Activated CD4-positive, alpha-beta T cell treated with anti-CD3 and anti-CD28 coated beads, Interleukin-2, Interleukin-4, amounts not matched to agents 100 ng/mL and 50 ng/mL, durations not matched to agents 16 hours and 8 hours (primary cell): ENCODE measurements around the gene SIL1.
"Not testable (repeated sequence)": the region's sequence is repeated elsewhere in the genome, so short reads cannot be mapped to it uniquely, and the experiment has no call there.

Source experiments
- DNase-seq: peaks from one replicate; pipeline ENCODE4 v3.0.0-alpha.2; 2020; ENCODE audit warnings: low spot score

SIL1 gene

DNA sequence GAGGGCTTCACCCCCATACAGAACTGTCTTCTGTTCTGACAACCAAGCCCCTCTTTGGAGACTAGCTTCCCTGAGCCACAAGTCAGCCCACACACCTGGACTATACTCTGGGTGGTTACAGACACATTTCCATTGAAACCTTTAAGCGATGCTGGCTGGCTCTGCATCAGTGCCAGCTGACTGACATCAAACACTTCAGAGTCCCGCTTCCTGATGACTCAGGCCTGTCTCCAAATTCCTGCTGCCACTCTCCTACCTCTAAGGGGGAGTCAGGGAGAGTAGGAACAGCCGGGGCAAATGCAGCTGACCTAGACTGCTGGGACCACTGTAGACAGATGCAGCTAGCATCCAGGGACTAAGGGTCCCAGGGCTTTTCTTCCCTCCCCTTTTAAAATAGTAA lies 59.4 kb downstream of the SIL1 start:
- no peak for DNase-seq

DNA sequence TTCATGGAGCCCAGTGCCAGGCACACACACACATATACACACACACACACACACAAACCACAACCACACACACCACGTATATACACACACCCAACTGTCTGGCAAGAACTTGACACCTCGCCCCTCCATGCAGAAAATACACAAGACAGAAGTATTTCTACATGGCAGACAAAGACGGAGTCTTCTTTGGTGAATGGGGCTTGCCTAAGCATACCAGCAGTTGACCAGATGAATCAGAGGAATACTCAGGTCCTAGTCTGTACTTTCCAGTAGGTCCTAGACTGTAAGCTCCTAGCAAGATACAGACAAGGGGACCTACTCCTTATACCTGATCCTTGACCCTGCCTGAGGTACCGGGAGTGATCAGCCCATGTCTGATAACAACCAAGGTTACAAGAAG lies 60.1 kb downstream of the SIL1 start:
- DNase-seq, result no peak

DNA sequence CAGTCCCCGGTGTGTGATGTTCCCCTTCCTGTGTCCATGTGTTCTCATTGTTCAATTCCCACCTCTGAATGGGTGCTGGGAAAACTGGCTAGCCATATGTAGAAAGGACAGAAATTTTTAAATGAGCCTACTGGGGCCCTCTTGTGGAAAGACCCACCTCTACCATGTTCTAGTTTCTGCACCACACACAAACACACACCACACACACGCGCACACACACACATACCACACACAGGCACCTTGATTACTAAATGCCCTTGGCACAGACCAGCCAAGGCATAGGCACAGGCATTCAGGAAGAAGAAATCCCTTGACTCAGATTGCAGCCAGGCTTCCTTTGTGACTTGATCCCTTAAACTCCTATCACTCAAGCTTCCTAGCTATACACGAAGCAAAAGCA lies 60.5 kb downstream of the SIL1 start:
- DNase-seq, result no peak

DNA sequence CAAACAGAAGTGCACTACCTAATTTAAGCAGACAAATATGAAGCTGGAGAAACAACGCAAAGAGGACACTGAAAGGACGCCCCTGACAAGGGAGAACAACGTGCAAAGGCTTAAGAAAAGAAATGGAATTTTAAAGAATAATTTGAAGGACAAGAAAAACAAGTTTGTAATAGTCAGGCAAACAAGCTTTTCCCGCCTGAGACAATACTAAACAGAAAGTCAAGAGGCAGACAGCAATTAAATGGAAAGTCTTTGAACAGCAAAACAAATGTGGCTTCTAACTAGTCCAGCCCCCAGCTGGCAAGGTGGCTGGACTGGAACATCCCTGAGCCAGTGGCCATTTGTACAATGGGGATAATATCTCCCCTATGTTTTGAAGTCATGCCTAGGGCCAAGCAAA lies 63.3 kb downstream of the SIL1 start:
- no peak for DNase-seq

DNA sequence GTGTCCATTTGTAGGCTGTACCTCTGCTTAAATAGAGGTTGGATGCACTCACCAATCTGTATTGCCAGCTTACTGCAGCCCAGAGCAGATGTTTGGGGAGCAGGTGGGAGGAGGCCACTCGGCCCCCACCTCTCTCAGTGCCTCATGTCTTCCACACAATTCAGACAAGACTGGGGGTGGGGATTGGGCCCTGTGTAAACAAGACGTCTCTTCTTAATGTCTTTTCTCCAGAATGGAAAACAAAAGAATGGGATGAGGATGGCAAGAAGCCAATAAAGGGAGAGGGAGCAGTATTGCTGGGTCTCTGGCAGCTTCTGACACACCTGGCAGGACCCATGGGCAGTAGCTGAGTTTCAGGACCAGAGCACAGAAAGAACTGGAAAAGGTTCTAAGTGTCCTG lies 64.9 kb downstream of the SIL1 start:
- DNase-seq, result no peak

DNA sequence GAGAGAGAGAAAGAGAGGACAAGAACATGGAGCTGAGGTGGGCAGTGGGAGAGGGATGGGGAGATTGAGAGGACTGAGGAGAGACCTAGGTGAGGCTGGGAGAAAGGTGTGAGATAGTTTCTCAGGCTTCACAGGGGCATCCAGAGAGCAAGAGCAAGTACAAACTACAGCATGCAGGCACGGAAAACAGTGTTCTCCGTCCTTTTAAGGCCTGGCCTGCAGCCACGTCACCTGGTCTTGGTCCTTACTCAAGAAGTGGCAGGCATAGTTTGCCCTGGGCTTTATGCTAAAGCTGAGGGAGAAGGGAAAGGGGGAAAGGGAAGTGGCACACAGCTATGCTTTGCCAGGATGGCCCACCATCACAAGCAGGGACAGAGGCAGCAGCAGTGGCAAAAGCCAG lies 65.7 kb downstream of the SIL1 start:
- DNase-seq, result no peak

DNA sequence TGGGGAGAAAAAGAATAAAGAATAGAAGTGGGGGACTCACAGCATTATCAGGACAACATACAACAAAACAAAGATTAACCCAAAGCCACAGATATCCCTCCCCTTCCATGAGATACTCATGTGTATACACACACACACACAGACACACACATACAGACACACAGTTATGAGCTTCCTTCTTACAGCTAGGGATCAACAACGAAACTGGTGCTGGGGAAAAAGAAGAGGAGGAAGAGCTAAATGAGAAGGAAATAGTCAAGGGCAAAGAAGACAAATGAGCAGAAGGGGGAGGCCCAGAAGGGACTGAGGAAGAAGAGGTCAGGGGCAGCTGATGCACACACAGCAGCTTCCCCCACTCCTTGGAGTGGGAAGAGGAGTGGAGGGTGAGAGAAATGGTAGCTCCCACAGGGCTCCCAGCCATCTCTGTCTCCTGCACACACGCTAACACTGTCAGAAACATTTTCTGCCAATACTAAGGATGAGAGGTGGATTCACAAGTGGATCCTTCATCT lies 66.2 kb downstream of the SIL1 start:
- DNase-seq, result no peak

DNA sequence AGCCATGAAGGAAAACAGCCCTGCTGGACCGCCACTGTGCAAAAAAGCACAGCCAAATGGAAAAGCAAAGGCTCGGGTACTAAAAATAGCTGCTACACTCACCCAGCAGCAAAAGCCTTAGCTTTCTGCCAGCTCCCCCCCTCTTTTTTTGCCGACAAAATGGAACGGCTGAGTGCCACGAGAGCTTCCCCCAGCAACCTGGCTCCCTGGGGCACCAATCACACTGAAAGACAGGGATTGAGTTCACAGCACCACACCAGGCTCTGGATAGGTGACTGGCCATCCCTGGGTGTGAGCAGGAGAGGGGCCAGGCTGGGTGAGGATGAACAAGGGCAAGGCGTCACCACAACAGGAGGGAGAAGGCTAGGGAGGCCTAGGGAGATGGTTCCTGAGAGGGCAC lies 66.7 kb downstream of the SIL1 start:
- DNase-seq, result no peak

DNA sequence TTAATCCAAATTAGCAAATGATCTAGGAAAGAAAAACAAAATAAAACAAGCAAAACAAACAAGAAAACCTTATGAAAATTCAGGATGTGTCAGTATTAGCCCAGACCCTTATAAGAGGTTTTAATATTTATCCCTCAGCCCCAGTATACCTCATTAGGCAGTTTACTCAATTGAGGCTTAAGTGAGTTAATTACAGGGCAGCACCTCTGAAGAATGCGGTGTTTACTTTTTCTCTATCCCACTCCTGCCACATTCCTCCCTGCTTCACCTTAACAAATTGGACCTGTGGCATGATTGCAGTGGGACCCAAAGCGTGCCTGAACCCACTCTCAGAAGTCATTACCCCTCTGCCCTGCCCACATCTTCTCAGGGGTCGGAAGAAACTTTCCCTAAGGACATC lies 67.1 kb downstream of the SIL1 start:
- no peak for DNase-seq

DNA sequence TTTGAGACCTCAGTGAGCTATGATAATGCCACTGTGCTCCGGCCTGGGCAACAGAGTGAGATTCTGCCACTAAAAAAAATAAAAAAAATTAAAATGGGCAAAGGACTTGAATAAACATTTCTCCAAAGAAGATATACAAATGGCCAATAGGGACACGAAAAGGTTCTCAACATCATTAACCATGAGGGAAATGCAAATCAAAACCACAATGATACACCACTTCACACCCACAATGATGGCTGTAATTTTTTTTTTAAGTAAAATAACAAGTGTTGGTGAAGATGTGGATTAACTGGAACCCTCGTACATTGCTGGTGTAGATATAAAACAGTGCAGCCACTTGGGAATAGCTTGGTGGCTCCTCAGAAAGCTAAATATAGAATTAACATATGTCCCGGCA lies 68.0 kb downstream of the SIL1 start:
- no peak for DNase-seq

DNA sequence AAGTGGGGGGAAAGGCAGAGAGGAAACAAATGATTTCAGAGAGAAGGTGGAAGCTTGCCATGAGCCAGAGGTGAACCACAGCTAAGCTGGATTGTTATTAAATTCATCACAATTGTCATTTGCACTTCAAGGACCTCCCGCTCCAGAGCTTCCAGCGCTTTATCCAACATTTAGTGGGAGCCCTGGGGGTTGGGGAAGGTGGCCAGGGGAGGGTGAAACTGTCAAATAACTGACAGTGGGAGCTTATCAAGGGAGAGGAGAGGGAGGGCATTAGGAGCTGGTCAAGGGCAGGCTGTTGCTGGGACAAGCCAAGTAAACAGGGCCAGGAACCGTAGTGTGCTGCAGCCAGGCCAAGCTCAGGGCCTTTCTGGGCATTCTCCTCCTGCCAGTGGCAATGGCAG lies 71.5 kb downstream of the SIL1 start:
- no peak for DNase-seq

DNA sequence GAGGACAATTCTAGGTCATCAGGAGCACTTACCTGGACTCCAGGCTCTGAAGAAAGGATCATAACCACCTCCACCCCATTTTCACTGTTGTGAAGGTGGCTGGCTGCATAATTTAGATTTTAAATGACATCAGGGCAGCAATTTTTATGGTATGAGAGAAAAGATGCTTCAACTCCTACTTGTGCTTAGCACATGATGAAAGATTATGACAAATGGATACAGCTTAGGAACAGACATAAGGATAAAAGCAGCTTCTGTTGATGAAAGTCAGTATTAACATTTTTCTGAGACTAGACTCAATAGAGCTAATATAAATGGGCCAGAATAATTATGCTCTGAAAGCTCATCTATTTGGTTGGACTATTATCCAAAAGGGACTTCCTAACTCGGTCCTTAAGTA lies 72.2 kb downstream of the SIL1 start:
- no peak for DNase-seq

DNA sequence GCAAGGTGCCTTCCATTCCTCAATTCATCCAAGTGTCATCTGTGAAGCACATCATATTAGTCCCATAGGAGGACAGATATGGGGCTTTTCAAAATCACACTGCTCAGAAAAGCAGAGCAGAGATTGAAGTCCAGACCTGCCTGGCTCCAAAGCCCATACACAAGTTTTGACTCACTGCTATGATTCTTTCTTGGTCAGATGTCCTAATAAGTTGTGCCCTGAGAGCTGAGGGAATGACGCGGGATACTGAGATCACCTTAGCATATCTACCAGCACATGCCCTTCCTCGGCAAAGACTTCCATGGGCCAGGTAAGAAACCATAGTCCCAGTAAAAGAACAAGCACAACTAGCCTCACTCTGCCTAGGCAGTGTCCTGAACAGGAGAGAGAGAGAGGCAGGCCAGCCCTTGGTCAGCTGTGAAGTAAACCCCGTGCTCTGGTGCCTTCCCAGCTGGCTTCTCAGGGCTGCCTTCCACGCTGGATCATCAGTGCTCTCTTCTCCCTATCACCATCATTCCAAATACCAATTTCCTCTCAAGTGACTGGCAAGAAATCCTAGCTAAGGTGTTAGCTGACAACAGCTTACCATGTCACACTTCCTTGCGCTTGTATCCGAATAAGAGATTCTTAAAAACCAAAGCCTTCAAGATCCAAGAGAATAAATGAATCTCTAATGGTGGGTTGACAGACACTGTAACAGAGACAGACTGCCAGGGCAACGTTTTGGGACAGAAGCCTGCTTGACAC lies 73.2 kb downstream of the SIL1 start:
- no peak for DNase-seq

DNA sequence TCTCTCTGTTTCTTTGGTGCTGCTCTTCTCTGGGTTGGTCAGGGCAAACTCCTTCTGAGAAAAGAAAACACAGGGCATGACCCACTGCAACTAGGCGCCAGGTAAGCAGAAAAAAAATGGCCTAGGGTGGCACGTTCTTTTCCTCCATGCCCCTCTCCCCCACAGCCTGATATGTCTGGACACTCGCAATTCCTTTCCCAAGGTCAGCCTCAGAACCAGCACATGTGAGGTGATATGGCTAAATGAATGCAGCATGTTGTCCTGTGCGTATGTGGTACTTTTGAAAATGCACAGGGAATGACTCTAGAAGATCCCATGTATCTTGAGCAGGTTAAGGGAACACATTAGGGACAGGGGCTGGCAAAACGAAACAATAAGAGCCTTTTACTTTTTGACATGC lies 77.0 kb downstream of the SIL1 start:
- DNase-seq, result no peak

DNA sequence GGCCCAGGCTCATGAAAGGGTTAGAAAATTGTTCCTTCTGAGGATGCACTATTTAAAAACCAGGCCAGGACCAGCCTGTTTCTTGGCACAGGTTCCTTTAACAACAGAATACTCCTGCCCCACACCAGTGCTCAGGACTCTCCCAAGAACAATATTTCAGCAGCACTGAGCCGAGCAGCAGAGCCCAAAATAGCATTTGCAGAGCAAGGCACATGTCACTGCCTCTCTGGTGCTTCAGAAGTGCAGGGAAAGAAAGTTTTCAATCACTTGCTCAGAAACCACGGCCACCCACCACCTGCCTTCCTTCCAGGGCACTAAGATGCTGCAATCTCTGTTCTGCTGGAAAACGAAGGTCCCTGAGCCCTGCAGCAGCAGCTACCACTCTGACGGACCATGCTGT lies 77.6 kb downstream of the SIL1 start:
- DNase-seq, result no peak

DNA sequence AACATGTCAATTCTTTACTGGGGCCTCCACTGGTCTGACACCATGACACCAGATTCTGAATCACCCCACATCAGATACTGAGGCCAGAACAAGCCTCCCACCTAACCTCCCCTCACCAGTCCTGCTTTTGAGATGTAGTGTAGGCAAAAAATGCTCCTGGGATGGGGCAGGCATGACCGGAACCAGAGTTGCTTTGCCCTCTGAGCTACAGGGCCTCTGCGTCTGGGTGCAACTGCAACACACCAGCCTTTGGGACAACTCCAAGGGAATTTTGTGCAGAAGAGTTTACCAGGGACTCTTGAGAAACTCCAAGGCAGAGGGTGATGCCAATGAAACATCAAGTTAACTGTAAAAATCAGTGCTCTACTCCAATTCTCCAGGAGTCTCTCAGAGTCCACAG lies 79.4 kb downstream of the SIL1 start:
- no peak for DNase-seq

DNA sequence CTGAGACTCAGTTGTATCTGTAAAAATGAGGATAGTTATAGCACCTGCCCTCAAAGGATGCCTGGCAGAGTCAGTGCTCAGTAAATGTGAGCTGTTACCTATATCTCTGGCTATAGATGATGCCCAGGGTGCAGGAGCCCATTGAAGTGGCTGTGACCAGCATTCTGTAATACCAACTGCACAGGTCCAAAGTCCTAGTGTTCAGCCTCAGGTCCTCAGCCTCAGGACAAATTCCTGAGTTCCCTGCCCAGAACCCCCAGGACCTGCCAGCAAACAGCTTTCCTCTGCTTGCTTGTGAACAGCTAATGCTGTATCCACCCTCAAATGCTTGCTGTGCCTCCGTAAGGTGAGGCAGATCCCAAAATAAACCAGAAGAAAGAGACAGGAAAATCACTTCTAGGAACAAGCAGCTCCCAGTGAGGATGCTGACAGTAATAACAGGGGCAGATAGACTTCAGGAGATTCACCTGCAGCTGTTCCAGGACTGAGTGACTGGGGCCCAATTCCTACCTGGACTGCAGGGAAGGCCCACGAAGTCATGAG lies 80.8 kb downstream of the SIL1 start:
- DNase-seq, result no peak

DNA sequence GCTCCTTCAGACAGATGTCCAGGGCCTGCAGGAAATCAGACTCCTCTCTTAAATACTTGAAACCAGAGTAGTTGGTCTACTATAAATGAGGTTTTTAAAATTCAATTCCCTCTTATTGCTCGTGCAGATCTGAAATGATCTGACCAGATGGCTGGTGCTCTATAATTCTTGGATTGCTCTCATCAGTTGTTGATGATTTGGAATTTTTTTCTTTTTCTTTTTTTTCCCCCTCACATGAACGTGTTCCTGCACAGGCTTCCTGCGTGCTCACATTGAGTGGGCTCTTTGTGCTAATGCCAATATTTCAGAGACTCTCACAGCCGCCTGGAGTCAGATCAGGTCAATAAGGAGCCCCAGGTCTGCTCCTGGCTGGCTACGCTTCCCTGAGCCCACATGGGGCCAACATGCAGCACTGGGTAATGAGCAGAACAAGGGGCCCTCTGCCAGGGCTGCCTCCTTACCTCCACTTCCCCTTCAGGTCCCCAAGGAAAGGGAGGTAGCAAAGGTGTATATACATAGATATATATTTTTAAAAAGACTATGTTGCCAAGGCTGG lies 82.0 kb downstream of the SIL1 start:
- DNase-seq, result no peak

DNA sequence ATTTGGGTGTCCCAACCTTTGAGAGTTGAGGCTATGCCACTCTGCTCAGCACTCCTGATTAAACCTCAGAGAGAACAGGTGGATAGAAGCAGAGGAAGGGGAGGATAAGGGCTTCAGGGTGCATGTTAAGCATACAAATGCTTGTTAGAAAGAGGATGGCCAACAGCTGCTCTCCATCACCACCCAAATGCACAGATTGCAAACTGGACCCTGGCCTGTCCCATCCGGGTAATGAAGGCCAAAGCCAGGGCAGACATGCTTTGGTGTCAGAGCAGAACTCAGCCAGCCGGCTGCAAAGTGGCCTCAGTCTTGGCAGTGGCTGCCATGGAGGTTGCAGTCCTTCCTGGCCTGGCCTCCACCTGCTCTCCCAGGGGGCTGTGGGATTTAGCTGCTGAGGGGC lies 84.3 kb downstream of the SIL1 start:
- no peak for DNase-seq

DNA sequence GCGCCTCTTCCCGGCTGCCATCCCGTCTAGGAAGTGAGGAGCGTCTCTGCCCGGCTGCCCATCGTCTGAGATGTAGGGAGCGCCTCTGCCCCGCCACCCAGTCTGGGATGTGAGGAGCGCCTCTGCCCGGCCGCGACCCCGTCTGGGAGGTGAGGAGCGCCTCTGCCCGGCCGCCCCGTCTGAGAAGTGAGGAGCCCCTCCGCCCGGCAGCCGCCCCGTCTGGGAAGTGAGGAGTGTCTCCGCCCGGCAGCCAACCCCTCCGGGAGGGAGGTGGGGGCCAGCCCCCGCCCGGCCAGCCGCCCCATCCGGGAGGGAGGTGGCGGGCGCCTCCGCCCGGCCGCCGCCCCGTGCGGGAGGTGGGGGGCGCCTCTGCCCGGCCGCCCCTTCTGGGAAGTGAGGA lies 85.8 kb downstream of the SIL1 start:
- not testable (repeated sequence) for DNase-seq

DNA sequence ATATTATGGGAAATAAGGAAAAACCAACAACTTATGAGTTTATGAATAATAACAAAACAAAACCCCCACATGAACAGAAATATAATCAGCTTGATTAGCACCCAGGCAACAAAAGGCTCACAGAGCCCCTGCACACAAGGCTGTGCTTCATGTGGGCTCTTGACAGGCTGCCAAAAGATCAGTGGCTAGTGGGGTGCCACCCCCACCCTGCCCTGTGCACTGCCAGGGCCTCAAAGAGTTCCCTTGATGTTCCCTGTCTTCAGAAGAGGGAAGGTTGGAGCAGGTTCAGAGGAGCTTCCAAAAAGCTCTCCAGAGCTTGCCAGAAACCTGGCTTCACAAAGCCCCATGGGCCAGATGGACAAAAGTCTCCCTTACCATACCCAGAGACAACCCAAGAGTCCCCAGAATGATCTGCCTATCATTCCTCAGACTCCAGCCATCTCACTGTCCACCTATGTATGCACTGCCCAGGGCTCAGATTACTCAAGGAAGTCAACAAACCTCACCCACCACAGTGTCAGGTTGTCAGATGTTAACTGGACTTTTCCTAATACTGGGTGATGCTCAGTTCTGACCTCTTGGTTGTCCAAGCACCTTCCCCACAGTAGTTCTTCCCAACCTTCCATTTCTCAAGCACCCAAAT lies 87.5 kb downstream of the SIL1 start:
- DNase-seq, result no peak

DNA sequence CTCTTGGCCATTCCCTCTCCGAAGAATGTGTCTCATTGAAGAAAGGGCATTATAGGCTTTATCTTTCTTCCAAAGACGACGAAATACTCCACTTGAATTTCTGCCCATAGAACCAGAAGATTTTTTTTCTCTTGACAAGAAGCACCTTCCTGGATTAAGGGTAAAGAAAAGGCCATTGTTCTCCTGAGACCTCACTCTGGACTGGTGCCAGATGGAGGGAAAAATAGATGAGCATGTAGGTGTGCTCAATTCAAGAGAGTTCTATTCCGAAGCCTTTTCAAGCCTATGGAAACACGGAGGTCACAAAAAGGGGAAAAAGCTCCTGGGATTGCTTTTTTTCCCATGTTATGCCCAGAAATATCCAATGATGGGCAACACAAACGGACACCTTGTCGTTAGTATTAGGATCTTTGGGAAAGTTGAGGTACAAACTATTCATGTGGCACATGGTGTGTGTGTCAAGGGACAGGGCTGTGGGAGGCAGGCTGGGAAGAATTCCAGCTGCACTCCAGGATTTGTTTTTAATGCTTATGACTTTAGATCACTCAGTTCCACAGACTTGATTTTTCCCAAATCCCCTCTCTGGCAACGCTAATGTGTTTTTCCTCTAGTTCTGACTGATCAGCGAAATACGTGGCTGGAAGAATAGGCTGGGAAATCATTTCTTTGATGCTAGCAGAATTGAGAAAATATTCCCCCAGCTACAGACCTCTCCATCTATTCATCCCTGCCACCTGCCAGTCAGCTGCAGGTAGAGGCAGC lies 89.9 kb downstream of the SIL1 start:
- DNase-seq, result no peak
